Nephron (organoid): Measurements from ENCODE around the gene COX19.
A peak's percentile ranks its signal among the peaks of the same experiment; 100 is the strongest.
"Not testable (repeated sequence)": the region's sequence is repeated elsewhere in the genome, so short reads cannot be mapped to it uniquely, and the experiment has no call there.

Experiments
- H3K27ac Mint-ChIP-seq, 3 experiments: 2 replicates each; pipeline ENCODE4 v1.8.0; 2020; ENCODE audit warnings: mixed read lengths in 3 of 3, mild to moderate bottlenecking in 2 of 3, moderate library complexity in 1 of 3
- H3K27me3 Mint-ChIP-seq: 2 replicates; pipeline ENCODE4 v1.8.0; 2021; ENCODE audit warnings: low read depth, mild to moderate bottlenecking, moderate library complexity, mixed read lengths
- H3K36me3 Mint-ChIP-seq: 2 replicates; pipeline ENCODE4 v1.8.0; 2020; ENCODE audit warnings: low read depth, mixed read lengths
- H3K4me1 Mint-ChIP-seq: 2 replicates; pipeline ENCODE4 v1.8.0; 2020; ENCODE audit warnings: mixed read lengths
- H3K4me3 Mint-ChIP-seq, 3 experiments: 2 replicates each; pipeline ENCODE4 v1.8.0; 2020; ENCODE audit warnings: mild to moderate bottlenecking in 3 of 3, mixed read lengths in 3 of 3, moderate library complexity in 2 of 3
- H3K9me3 Mint-ChIP-seq: 2 replicates; pipeline ENCODE4 v1.8.0; 2020; ENCODE audit warnings: mixed read lengths
- CTCF ChIP-seq, 3 experiments: fragments of 200-600 bp; sonication (generic); IDR thresholded peaks; one replicate each; pipeline ENCODE4 v1.5.0; 2021; ENCODE audit warnings: antibody characterized with exemption in 3 of 3; ENCODE audit not compliant: unreplicated experiment in 3 of 3

COX19 gene

GRCh38 chr7:1008733-1009363 is 33.5 kb upstream of the COX19 start:
- Mint-ChIP-seq H3K4me3 (no peak overlapping the region), H3K9me3 (no peaks in the 10 kb centered on the region), H3K36me3 (peaks cover 16% of the 10 kb centered on the region), H3K27me3 (no peaks in the 10 kb centered on the region), H3K4me1 (peaks cover 5% of the 10 kb centered on the region), H3K27ac (peak overlapping the region in 1 of 3 experiments; percentile 26)
- no peak for TF ChIP-seq CTCF (IDR thresholded peaks at IDR 0.05; ENCODE audit: unreplicated experiment in 3 of 3)

DNA sequence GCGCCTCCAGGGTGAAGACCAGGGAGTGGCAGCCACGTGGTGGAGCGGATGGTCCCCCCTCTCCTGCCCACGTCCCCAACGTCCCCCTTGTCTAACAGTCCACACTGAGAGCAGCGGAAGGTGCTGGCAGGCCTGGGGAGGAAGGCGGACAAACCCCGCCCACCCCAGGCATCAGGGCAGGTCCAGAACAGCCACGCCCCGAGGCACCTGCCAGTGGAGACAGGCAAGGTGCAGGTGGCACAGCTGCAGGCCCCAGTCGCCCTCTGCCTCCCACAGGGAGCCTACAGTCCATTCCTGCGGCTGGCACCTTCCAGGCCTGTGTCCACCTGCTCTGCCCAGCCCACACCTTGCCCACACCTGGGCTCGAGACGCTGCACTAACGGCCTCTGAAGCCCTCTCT is 32.6 kb upstream of the COX19 start:
- Mint-ChIP-seq H3K4me3 (no peak overlapping the region), H3K27ac (no peak overlapping the region), H3K36me3 (peaks cover 16% of the 10 kb centered on the region), H3K9me3 (no peaks in the 10 kb centered on the region), H3K27me3 (no peaks in the 10 kb centered on the region), H3K4me1 (no peaks in the 10 kb centered on the region)
- no peak for TF ChIP-seq CTCF (IDR thresholded peaks at IDR 0.05; ENCODE audit: unreplicated experiment in 3 of 3)

DNA sequence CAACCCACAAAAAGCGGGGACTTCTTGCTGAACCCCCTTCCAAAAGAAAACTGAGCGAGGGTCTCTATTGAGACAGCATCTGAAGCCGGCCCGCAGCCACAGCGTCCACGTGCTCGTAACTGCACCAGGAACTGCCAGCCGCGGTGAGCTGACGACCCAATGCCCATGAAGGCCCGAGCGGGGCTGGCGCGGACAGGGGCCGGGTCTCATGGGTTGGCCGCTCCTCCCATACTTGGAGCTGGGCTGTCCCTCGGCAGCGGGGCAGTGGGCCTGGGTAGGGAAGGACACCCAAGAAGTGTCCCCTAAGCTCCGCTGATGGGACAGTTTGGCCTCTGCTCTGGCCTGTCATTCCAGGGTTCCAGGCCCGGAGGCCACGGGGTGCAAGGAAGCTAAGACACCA is 30.0 kb upstream of the COX19 start:
- no peak overlapping the region for H3K27ac Mint-ChIP-seq
- peaks cover 16% of the 10 kb centered on the region for H3K36me3 Mint-ChIP-seq
- no peak for TF ChIP-seq CTCF (IDR thresholded peaks at IDR 0.05; ENCODE audit: unreplicated experiment in 3 of 3)
- H3K4me3 Mint-ChIP-seq = no peak overlapping the region
- no peaks in the 10 kb centered on the region for H3K9me3 Mint-ChIP-seq
- H3K4me1 Mint-ChIP-seq = no peaks in the 10 kb centered on the region
- H3K27me3 Mint-ChIP-seq = no peaks in the 10 kb centered on the region

GRCh38 chr7:1004018-1004852 is 28.9 kb upstream of the COX19 start:
- Mint-ChIP-seq H3K27me3 (no peaks in the 10 kb centered on the region), H3K4me1 (no peaks in the 10 kb centered on the region), H3K27ac (no peak overlapping the region), H3K9me3 (no peaks in the 10 kb centered on the region), H3K36me3 (peaks cover 10% of the 10 kb centered on the region), H3K4me3 (no peak overlapping the region)
- no peak for TF ChIP-seq CTCF (IDR thresholded peaks at IDR 0.05; ENCODE audit: unreplicated experiment in 3 of 3)

- not testable (repeated sequence) for H3K27me3 Mint-ChIP-seq, H3K9me3 Mint-ChIP-seq, H3K4me3 Mint-ChIP-seq, H3K36me3 Mint-ChIP-seq, H3K27ac Mint-ChIP-seq, H3K4me1 Mint-ChIP-seq
Measured at GRCh38 chr7:1002445-1002844, 27.1 kb upstream of the COX19 start.

- not testable (repeated sequence) for H3K36me3 Mint-ChIP-seq, H3K27ac Mint-ChIP-seq, H3K27me3 Mint-ChIP-seq, H3K4me1 Mint-ChIP-seq, H3K9me3 Mint-ChIP-seq, H3K4me3 Mint-ChIP-seq
Measured at GRCh38 chr7:1002026-1002425, 26.7 kb upstream of the COX19 start.

DNA sequence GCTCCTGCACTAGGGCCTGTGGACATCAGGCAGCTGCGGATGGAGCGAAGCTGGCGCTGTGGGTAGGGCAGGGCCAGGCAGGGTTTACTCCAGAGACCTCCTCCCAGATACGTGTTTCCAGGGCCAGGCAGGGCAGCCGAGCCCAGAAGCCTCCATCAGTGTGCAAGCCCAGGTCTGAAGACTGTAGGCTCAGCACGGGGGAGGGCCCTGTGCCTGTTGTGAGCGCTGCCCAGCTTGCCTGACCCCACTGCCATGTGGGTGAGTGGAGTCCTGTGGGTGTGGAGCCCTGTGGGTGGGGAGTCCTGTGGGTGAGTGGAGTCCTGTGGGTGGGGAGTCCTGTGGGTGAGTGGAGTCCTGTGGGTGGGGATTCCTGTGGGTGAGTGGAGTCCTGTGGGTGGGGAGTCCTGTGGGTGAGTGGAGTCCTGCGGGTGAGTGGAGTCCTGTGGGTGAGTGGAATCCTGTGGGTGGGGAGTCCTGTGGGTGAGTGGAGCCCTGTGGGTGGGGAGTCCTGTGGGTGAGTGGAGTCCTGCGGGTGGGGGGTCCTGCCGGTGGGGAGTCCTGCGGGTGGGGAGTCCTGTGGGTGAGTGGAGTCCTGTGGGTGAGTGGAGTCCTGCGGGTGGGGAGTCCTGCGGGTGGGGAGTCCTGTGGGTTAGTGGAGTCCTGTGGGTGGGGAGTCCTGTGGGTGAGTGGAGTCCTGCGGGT is 25.9 kb upstream of the COX19 start:
- H3K27me3 Mint-ChIP-seq, H3K4me3 Mint-ChIP-seq, H3K4me1 Mint-ChIP-seq, H3K9me3 Mint-ChIP-seq, H3K36me3 Mint-ChIP-seq, H3K27ac Mint-ChIP-seq: not testable (repeated sequence)
